ENCODE results near the gene C4orf36. TPM values are rescaled to one million over a fixed set of nuclear protein-coding genes. Genes with fewer than 3 reads are reported as not detected.

The C4orf36 gene
- total RNA-seq, 5 donors from 2014 or later (not counting 1 experiment from before 2014, with no cell fraction given): 0.79 TPM; not detected in 4

- peaks cover 0 to 3% (median 0%) of the 10 kb centered on the region in 3 donors for H3K9me3 Mint-ChIP-seq
- Histone ChIP-seq H3K4me3 (ENCODE audit: control insufficient read depth in 1 of 2, extremely low read depth in 1 of 2, low read length in 1 of 2) (no peak overlapping the region), H3K36me3 (ENCODE audit: control insufficient read depth in 2 of 2, extremely low read depth in 1 of 2, insufficient read depth in 1 of 2, low read length in 1 of 2) (no peaks in the 10 kb centered on the region), H3K9me3 (no peaks in the 10 kb centered on the region), H3K4me1 (ENCODE audit: control insufficient read depth in 1 of 2, extremely low read depth in 1 of 2, insufficient read depth in 2 of 2, low read length in 2 of 2) (no peaks in the 10 kb centered on the region), H3K27ac (ENCODE audit: low read length) (no peak overlapping the region), H3K27me3 (replicated peaks in 1 of 2; ENCODE audit: control insufficient read depth in 2 of 2, extremely low read depth in 1 of 2, insufficient read depth in 2 of 2, low read length in 1 of 2) (no peaks in the 10 kb centered on the region)
- CTCF ChIA-PET: no interaction called here
- H3K27ac Mint-ChIP-seq: no peak overlapping the region
- DNase-seq: no peak
- no peaks in the 10 kb centered on the region for H3K36me3 Mint-ChIP-seq
- 94% methylated on average over 2 of the region's 5 CpGs for WGBS (ENCODE audit: insufficient coverage)
- POLR2A ChIA-PET: no interaction called here
- H3K4me3 Mint-ChIP-seq: no peak overlapping the region
- H3K27me3 Mint-ChIP-seq: peaks cover 0 to 4% of the 10 kb centered on the region in 2 donors
- ATAC-seq (replicated peaks in 1 of 4): no peak
- H3K4me1 Mint-ChIP-seq: no peaks in the 10 kb centered on the region
These were observed 60.7 kb downstream of the C4orf36 start for GRCh38 chr4:86831262-86832130.

Other genes with a start within 250 kb of the C4orf36 start
- gene SLC10A6, start 43.0 kb downstream of the C4orf36 start, total RNA-seq: not detected
- 100 to 1,000 TPM in 2 of 5 donors, 10 to 100 TPM in 3; 65.3 to 112 (median 93.4) TPM for gene AFF1, start 42.6 kb upstream of the C4orf36 start, total RNA-seq

Data from T-cell (primary cell).